H9 (cell line): ENCODE data around the gene CLCNKB. TPM values are rescaled to one million over a fixed set of nuclear protein-coding genes. Genes with fewer than 3 reads are reported as not detected.

Experiments
- DNase-seq: peaks from one replicate; pipeline ENCODE4 v3.0.0-alpha.2; 2017
- H2AFZ ChIP-seq: one replicate; pipeline ENCODE4 v1.6.1; 2013; ENCODE audit warnings: mild to moderate bottlenecking, low read length, control low read depth, moderate library complexity
- H2AK5ac ChIP-seq: 2 replicates; pipeline ENCODE4 v1.6.1; 2013; ENCODE audit warnings: low read length, control low read depth, mixed read lengths; ENCODE audit not compliant: insufficient read length
- H2BK120ac ChIP-seq: one replicate; pipeline ENCODE4 v1.6.1; 2013; ENCODE audit warnings: low read depth, mild to moderate bottlenecking, low read length, control low read depth, inconsistent platforms; ENCODE audit not compliant: poor library complexity, severe bottlenecking
- H2BK12ac ChIP-seq: 2 replicates; pipeline ENCODE4 v1.6.1; 2013; ENCODE audit warnings: low read length, control low read depth, mixed read lengths, low read depth; ENCODE audit not compliant: insufficient read length
- H2BK15ac ChIP-seq: 2 replicates; pipeline ENCODE4 v1.6.1; 2013; ENCODE audit warnings: low read depth, low read length, control low read depth
- H2BK20ac ChIP-seq: one replicate; pipeline ENCODE4 v1.6.1; 2013; ENCODE audit warnings: low read depth, mild to moderate bottlenecking, low read length, control low read depth, inconsistent platforms; ENCODE audit not compliant: poor library complexity, severe bottlenecking
- H2BK5ac ChIP-seq: 2 replicates; pipeline ENCODE4 v1.6.1; 2013; ENCODE audit warnings: low read length, control low read depth, mixed read lengths; ENCODE audit not compliant: insufficient read length
- H3K14ac ChIP-seq: 2 replicates; pipeline ENCODE4 v1.6.1; 2013; ENCODE audit warnings: low read length, control low read depth; ENCODE audit not compliant: insufficient read depth
- H3K18ac ChIP-seq: 2 replicates; pipeline ENCODE4 v1.6.1; 2013; ENCODE audit warnings: low read depth, mild to moderate bottlenecking, mixed read lengths, low read length, control low read depth; ENCODE audit not compliant: insufficient read length
- H3K23ac ChIP-seq: 2 replicates; pipeline ENCODE4 v1.6.1; 2013; ENCODE audit warnings: low read length, control low read depth, mixed read lengths, low read depth; ENCODE audit not compliant: insufficient read length
- H3K23me2 ChIP-seq: 2 replicates; pipeline ENCODE4 v1.6.1; 2013; ENCODE audit warnings: low read depth, mild to moderate bottlenecking, mixed read lengths, low read length, control low read depth; ENCODE audit not compliant: insufficient read length, poor library complexity, severe bottlenecking
- H3K27ac ChIP-seq: 2 replicates; pipeline ENCODE4 v1.5.1; 2013; ENCODE audit warnings: low read length, control low read depth, mixed read lengths, low read depth; ENCODE audit not compliant: insufficient read length
- H3K27me3 ChIP-seq: 2 replicates; pipeline ENCODE4 v1.6.1; 2013; ENCODE audit warnings: low read length, control low read depth, inconsistent platforms; ENCODE audit not compliant: insufficient read depth
- H3K4ac ChIP-seq: 2 replicates; pipeline ENCODE4 v1.6.1; 2013; ENCODE audit warnings: low read depth, mild to moderate bottlenecking, control low read depth, inconsistent platforms, low read length, moderate library complexity
- H3K4me1 ChIP-seq: 2 replicates; pipeline ENCODE4 v1.6.1; 2013; ENCODE audit warnings: low read length, control low read depth, inconsistent platforms; ENCODE audit not compliant: insufficient read depth
- H3K4me2 ChIP-seq: 2 replicates; pipeline ENCODE4 v1.6.1; 2013; ENCODE audit warnings: low read length, control low read depth, mixed read lengths; ENCODE audit not compliant: insufficient read length, insufficient read depth
- H3K56ac ChIP-seq: 2 replicates; pipeline ENCODE4 v1.6.1; 2013; ENCODE audit warnings: low read depth, mild to moderate bottlenecking, mixed read lengths, low read length, control low read depth; ENCODE audit not compliant: insufficient read length
- H3K79me1 ChIP-seq: 2 replicates; pipeline ENCODE4 v1.6.1; 2013; ENCODE audit warnings: low read depth, mild to moderate bottlenecking, moderate library complexity, low read length, control low read depth, inconsistent platforms; ENCODE audit not compliant: insufficient read depth, poor library complexity, severe bottlenecking
- H3K79me2 ChIP-seq: 2 replicates; pipeline ENCODE4 v1.6.1; 2013; ENCODE audit warnings: low read length, control low read depth, inconsistent platforms; ENCODE audit not compliant: insufficient read depth
- H3K9ac ChIP-seq: 2 replicates; pipeline ENCODE4 v1.6.1; 2013; ENCODE audit warnings: low read length, control low read depth, mixed read lengths; ENCODE audit not compliant: insufficient read length; ENCODE audit errors: extremely low read depth
- H3K9me3 ChIP-seq: one replicate; pipeline ENCODE4 v1.6.1; 2013; ENCODE audit warnings: low read depth, low read length, inconsistent platforms; ENCODE audit not compliant: control insufficient read depth
- H3T11ph ChIP-seq: one replicate; pipeline ENCODE4 v1.6.1; 2013; ENCODE audit warnings: mild to moderate bottlenecking, low read length, control low read depth, inconsistent platforms
- H4K20me1 ChIP-seq: one replicate; pipeline ENCODE4 v1.6.1; 2013; ENCODE audit not compliant: control insufficient read depth, insufficient read length, insufficient read depth
- H4K5ac ChIP-seq: 2 replicates; pipeline ENCODE4 v1.6.1; 2013; ENCODE audit warnings: low read depth, mild to moderate bottlenecking, mixed read lengths, low read length, control low read depth; ENCODE audit not compliant: insufficient read length
- H4K8ac ChIP-seq: replicated peaks from 2 replicates; pipeline ENCODE4 v1.6.1; 2013; ENCODE audit warnings: low read length, control low read depth, mixed read lengths, low read depth; ENCODE audit not compliant: insufficient read length
- H4K91ac ChIP-seq: 2 replicates; pipeline ENCODE4 v1.6.1; 2013; ENCODE audit warnings: low read depth, mild to moderate bottlenecking, moderate library complexity, mixed read lengths, low read length, control low read depth; ENCODE audit not compliant: insufficient read length
- H3K27ac Mint-ChIP-seq, 3 experiments: 2 replicates in 2 of 3; 3 replicates in 1 of 3; pipeline ENCODE4 v1.8.0; 2020 to 2021; ENCODE audit warnings: mixed read lengths in 3 of 3, mild to moderate bottlenecking in 1 of 3, moderate library complexity in 1 of 3
- H3K27me3 Mint-ChIP-seq: 2 replicates; pipeline ENCODE4 v1.8.0; 2021; ENCODE audit warnings: low read depth, mild to moderate bottlenecking, moderate library complexity, mixed read lengths
- H3K36me3 Mint-ChIP-seq, 3 experiments: 2 replicates in 2 of 3; 3 replicates in 1 of 3; pipeline ENCODE4 v1.8.0; 2020 to 2021; ENCODE audit warnings: low read depth in 3 of 3, mixed read lengths in 3 of 3; ENCODE audit not compliant: insufficient read depth in 1 of 3
- H3K4me1 Mint-ChIP-seq, 2 experiments: 2 replicates each; pipeline ENCODE4 v1.8.0; 2020; ENCODE audit warnings: mixed read lengths in 2 of 2
- H3K4me3 Mint-ChIP-seq, 2 experiments: 2 replicates in 1 of 2; 3 replicates in 1 of 2; pipeline ENCODE4 v1.8.0; 2020 to 2021; ENCODE audit warnings: mild to moderate bottlenecking in 2 of 2, mixed read lengths in 2 of 2, moderate library complexity in 1 of 2
- H3K9me3 Mint-ChIP-seq, 2 experiments: 2 replicates in 1 of 2; 3 replicates in 1 of 2; pipeline ENCODE4 v1.8.0; 2020; ENCODE audit warnings: mild to moderate bottlenecking in 2 of 2, mixed read lengths in 2 of 2, moderate library complexity in 1 of 2
- WGBS: extraction: QIAGEN DNeasy Blood & Tissue Kit; methylation state at CpG from one replicate; pipeline ENCODE4 v1.1.7; 2013; ENCODE audit warnings: missing lambda C conversion rate, low lambda C conversion rate, mixed read lengths; ENCODE audit not compliant: insufficient read length; ENCODE audit errors: extremely low coverage; 5-methylcytosine and 5-hydroxymethylcytosine counted together
- total RNA-seq: library from RNA; stranded (reverse); gene quantifications from 2 replicates; pipeline ENCODE4 v1.2.1, GENCODE V29; 2021
- TF ChIP-seq, protein P1 (sequence below): fragments of 200-600 bp; sonication (generic); conservative IDR thresholded peaks from 3 replicates; pipeline ENCODE4 v1.8.0; 2021; ENCODE audit warnings: antibody characterized with exemption, mild to moderate bottlenecking

CLCNKB gene
- total RNA-seq, 1 experiment from 2014 or later, result 1.7 TPM

- H3K4me3 Mint-ChIP-seq, result peak overlapping the region; percentile 52 to 73
- TF ChIP-seq, protein P1, sequence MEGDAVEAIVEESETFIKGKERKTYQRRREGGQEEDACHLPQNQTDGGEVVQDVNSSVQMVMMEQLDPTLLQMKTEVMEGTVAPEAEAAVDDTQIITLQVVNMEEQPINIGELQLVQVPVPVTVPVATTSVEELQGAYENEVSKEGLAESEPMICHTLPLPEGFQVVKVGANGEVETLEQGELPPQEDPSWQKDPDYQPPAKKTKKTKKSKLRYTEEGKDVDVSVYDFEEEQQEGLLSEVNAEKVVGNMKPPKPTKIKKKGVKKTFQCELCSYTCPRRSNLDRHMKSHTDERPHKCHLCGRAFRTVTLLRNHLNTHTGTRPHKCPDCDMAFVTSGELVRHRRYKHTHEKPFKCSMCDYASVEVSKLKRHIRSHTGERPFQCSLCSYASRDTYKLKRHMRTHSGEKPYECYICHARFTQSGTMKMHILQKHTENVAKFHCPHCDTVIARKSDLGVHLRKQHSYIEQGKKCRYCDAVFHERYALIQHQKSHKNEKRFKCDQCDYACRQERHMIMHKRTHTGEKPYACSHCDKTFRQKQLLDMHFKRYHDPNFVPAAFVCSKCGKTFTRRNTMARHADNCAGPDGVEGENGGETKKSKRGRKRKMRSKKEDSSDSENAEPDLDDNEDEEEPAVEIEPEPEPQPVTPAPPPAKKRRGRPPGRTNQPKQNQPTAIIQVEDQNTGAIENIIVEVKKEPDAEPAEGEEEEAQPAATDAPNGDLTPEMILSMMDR, result no peak
- Histone ChIP-seq H3K27ac (no peak overlapping the region), H2BK20ac (no peak overlapping the region), H3K79me2 (no peaks in the 10 kb centered on the region), H4K8ac (no peak overlapping the region), H3K23me2 (no peaks in the 10 kb centered on the region), H4K20me1 (no peaks in the 10 kb centered on the region), H3K56ac (no peak overlapping the region), H3T11ph (no peak overlapping the region), H3K4ac (no peak overlapping the region), H4K5ac (no peak overlapping the region), H3K9me3 (no peaks in the 10 kb centered on the region), H3K4me2 (peak overlapping the region; percentile 31), H3K4me1 (peaks cover 8% of the 10 kb centered on the region; the same call in 1 of the 2 replicates), H4K91ac (no peak overlapping the region), H2BK5ac (no peak overlapping the region), H2AK5ac (no peak overlapping the region), H2BK12ac (no peak overlapping the region), H3K23ac (no peak overlapping the region), H2AFZ (no peak overlapping the region), H3K18ac (no peak overlapping the region), H3K9ac (no peak overlapping the region), H3K27me3 (no peaks in the 10 kb centered on the region), H2BK120ac (no peak overlapping the region), H3K79me1 (no peaks in the 10 kb centered on the region), H3K14ac (peak overlapping the region; percentile 42; the same call in 1 of the 2 replicates), H2BK15ac (no peak overlapping the region)
- WGBS, result no CpG with 5 or more reads among the region's 28 CpGs
- H3K27me3 Mint-ChIP-seq, result peaks cover 2% of the 10 kb centered on the region
- no peaks in the 10 kb centered on the region for H3K36me3 Mint-ChIP-seq
- no peaks in the 10 kb centered on the region for H3K9me3 Mint-ChIP-seq
- peak overlapping the region; percentile 83 to 96 (median 90); a peak in 6 of 7 replicates for H3K27ac Mint-ChIP-seq
- peaks cover 24 to 49% of the 10 kb centered on the region in 2 experiments for H3K4me1 Mint-ChIP-seq
- peak; percentile 91 for DNase-seq
Measured at GRCh38 chr1:16013220-16013907, 30.2 kb upstream of the CLCNKB start.
